Activated T-cell treated with anti-CD3 and anti-CD28 coated beads, Interleukin-2, amount 50 U/mL, for 1 hour (primary cell): ENCODE results near the gene FPR3.

ENCODE experiments used
- DNase-seq: peaks from one replicate; pipeline ENCODE4 v3.0.0-alpha.2; 2020

FPR3 gene

DNA sequence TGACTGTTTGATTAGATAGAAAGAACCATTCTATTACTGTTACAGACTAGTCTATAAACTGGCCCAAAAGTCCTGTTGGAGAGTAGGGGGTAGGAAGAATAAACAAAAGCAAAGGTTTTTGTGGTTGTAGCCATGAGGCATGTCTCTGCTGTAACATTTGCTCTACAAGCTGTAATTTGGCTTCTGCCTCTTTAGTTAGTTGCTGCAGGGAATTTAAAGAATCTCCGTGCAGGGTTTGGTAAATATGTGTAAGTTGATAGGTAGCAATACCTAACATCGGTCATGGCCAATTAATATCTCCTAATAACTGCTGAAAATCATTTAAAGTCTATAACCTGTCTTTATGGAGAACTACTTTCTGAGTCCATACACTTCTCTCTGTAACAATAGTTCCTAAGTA, 13.0 kb downstream of the FPR3 start:
- DNase-seq = no peak

DNA sequence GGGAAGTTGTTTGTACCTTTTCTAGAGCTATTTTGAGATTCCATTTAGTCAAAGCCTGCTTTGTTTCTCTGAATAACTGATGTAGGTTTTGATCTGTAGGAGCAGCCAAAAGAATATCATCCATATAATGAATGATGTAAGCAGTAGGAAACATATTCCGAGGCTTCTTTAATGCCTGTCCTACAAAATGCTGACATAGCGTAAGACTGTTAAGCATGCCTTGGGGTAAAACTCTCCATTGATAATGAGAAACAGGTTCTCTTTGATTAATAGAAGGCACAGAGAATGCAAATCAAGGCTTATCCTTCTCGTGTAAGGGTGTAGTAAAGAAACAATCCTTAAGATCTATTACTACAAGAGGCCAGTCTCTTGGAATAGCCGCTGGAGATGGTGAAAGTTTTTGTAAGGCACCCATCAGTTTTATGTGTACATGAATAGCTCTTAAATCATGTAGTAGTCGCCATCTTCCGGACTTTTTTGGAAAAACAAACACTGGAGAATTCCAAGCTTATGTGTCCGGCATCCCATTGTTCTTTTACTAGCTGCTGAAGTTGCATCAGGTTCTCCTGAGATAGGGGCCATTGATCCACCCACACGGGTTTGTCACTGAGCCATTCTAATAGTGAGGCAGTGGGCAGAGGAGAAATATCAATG, 13.5 kb downstream of the FPR3 start:
- no peak for DNase-seq

DNA sequence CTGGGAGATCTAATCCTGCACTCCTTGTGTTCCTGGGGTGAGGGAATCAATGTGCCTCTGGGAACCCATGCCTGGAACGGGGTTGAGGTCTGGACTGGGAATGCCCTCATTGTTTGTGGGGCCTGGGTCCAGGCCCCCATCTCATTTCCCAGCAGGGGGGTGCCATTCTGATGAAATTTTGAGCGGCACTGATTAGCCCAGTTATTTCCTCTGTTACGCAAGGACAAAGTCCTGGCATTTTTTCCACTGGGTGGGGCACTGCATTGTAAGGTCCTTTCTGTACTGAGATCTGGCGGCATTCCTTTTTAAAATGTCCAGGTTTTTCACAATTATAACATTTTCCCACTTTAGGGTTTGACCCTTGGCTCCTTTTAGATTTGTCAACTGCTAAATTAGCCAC, 14.8 kb downstream of the FPR3 start:
- DNase-seq = no peak

DNA sequence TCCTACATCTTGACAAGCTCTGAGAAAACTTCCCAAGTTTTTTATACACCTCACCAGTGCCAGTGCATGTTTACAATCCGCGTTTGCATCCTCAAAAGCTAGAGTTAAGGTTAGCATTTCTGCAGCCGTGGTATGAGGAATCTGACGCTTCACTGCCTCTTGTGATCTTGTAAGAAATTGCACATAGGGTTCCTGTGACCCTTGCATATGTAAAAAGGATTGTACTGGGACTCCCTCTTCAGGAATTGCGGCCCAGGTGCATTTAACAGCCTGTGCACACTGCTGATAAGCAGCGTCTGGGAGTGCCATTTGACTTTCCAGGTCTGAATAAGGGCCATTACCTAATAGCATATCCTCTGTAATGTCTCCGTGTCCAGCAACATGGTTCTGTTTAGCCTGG, 15.3 kb downstream of the FPR3 start:
- no peak for DNase-seq

DNA sequence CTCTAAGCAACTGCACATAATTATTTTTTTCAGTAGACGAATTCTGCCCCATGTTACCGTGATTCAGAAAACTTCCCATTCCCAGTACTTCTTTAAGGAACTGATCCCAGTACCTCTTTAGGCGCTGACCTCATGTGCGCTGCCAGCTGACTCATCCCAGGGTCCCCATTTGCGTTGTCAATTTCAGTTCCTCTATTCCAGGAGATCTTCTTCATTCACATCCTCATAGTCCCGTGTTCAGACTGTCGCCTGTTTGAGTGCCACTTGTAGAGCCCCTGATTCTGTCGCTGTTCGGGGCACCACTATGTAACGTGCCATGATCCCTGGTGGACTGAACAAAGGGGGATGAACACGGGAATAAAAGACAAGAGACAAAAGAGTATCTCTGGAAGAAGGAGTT, 16.4 kb downstream of the FPR3 start:
- DNase-seq = no peak

DNA sequence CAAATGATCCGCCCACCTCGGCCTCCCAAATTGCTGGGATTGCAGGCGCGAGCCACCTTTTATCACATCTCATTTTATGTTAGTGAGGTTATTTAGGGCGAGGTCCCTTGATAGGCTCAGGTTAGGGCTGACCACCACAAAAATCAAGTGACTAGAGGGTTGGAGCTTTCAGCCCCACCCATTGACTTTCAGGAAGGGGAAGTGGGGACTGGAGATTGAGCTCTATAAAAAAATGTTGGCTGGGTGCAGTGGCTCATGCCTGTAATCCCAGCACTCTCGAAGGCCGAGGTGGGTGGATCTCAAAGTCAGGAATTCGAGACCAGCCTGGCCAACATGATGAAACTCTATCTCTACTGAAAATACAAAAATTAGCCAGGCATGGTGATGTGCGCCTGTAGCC, 20.1 kb downstream of the FPR3 start:
- no peak for DNase-seq

DNA sequence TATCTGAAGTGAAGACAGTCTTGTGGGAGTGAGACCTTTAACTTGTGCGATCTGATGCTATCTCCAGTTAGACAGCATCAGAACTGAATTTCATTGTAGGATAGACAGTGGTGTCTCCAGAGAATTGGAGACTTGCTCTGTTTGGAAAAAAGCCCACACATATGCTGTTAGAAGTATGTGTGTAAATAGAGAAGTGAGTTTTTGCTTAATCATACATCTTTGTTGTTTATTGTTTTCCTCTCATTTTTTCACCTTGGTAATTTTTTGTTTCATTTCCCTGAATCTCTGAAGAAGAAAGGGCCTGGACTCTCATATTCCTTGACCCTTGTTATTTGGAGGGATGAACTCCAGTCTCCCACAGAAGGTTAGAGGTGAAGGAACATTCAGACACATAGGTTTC, 21.8 kb downstream of the FPR3 start:
- DNase-seq = no peak

DNA sequence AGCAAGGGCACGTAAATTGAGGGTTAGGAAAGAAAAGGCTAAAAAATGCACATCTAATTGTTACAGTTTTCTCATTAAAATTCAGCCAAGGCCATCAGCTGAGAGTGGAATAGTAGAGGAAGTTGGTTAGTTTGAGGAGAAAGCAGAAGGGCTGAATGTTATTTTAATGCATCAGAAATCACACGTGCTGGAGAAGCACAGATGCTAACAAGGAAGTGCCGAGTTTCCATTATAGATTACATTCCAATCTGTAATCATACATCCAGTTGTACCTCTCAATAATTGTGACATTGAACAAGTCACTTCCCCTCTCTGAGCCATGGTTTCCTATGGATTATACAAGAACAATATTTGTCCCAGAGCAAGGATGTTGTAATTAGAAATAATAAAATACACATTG, 25.1 kb downstream of the FPR3 start:
- DNase-seq = no peak

DNA sequence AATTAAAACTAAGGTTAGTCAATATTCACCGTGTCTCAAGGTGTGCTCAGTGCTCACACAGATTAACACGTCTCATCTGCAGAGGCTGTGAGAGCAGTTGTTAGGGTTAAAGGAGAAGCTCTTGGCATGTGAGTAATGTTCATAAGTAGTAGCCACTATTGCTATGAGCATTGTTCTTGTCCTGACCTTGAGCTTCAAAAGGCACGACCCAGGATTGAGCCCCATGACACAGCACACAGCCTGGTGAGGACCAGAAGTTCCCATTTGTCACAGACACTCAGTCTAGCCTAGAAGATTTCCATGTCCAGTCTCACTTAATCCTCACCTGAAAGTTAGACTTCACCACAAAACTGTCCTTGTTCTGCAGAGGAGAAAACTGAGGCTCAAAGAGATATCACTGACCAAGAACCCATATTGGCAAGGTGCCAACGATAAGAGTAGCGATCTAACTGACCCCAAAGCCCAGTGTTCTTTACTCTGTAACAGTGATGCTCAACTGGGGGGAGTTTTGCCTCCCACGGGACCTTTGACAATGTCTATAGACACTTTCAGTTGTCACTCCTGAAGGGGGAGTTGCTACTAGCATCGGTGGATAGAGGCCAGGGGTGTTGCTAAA, 26.0 kb downstream of the FPR3 start:
- DNase-seq = no peak

DNA sequence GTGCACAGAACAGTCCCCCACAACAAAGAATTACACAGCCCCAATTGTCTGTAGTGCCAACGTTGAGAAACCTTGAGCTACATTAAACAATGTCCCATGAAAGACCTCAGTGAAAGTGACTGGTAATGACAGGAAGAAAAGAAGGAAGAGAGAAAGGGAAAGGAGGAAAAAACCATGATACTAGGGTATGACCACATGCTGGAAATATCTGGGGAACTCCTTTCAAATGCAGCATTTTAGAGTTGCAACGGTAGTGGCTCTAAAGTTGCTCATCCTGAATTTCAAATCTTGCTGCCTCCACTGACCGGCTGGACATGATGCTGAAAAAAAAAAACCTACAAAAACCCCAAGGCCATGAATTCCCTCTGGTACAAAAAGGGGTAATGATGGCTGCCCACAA, 26.5 kb downstream of the FPR3 start:
- no peak for DNase-seq

DNA sequence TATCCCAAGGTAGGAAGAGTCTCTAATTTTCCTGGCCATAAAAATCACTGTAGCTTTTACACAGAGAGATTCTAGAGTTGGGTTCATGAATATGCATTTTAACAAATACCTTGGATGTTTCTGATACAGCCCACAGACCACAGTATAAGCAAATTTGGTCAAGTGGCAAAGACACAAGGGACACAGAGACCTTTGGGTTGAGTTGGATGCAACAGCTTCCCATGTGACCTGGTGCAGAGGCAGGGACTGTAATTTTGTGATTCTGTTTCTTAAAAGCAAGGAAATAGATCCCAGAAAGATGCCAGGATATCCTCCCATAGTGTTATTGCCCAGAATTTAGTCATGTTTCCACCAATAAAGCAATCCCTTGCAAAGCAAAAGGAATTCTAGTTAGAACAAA, 27.0 kb downstream of the FPR3 start:
- no peak for DNase-seq

DNA sequence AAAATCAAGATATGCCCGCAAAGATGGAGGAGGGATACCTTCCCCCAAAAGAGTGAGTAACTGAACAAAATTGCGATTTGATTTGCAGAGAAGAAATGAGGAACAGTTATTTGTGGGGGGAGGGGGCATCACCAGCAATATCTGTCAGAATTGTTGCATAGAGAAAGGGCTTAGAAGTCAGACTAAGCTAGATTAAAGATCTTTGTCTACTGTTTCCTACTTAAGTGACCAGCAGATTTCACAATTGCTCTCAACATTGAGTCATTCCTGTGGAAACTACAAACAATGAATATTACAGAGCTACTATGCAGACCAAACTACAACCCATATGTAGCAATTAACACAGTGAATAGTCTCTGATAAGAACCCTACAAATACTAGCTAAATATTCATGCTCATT, 27.4 kb downstream of the FPR3 start:
- no peak for DNase-seq

DNA sequence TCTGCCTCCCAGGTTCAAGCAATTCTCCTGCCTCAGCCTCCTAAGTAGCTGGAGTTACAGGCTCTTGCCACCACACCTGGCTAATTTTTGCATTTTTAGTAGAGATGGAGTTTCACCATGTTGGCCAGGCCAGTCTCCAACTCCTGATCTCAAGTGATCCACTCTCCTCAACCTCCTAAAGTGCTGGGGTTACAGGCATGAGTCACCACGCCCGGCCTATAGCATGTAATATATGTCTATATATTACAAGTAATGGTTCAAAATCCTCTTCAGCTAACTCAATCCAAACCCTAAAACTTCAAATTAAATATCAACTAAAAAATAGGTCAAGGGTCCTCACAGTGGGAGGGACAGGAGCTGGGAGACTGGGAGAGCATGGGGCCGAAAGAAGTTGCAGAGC, 28.0 kb downstream of the FPR3 start:
- no peak for DNase-seq

DNA sequence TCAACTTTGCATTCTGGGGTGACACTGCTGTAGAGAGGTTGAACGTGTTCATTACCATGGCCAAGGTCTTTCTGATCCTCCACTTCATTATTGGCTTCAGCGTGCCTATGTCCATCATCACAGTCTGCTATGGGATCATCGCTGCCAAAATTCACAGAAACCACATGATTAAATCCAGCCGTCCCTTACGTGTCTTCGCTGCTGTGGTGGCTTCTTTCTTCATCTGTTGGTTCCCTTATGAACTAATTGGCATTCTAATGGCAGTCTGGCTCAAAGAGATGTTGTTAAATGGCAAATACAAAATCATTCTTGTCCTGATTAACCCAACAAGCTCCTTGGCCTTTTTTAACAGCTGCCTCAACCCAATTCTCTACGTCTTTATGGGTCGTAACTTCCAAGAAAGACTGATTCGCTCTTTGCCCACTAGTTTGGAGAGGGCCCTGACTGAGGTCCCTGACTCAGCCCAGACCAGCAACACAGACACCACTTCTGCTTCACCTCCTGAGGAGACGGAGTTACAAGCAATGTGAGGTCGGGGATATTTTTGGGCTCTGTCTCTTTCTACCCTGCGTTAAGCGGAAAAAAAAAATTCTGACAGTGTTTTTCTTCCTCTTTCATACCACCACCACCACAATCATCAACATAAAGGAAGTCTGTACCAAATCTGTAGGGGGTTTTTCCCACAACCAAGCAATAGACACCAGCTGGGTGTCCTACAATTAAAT, 29.5 kb downstream of the FPR3 start:
- DNase-seq = no peak

DNA sequence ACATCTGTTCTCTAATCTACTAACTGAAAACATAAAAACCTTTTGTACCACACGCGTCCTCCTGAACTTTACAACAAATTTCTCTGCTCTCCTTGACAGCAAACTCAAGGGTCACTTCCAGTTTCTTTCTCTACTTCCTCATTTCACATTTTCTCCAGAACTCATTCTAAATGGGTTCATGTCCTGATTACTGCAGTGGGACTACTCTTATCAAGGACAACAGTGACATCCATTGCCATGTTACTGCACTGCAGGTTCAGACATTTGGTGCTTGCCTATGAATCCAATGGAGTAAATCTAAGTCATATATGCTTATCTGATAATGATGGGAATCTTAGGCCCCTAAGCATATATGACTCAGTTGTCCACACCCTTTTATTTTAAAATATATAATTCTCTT, 35.3 kb downstream of the FPR3 start:
- no peak for DNase-seq

DNA sequence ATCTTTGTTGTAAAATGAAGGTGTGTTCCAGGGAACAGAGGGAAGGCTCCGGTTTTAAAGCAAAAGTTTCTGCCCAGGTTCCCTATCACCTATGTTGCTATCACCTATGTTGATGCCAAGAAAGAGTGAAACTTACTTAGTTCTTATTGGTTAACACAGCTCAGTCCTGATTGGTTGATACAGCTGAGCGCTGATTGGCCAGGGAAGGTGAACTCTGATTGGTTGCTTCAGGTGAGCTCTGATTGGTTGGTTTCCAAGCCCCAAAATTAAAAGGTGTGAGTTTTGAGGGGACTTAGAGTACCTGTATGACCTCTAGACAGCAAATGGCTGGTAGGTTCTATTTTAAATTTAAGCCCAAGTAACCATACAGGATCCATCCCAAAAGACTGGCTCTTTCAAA, 42.2 kb downstream of the FPR3 start:
- DNase-seq = no peak

DNA sequence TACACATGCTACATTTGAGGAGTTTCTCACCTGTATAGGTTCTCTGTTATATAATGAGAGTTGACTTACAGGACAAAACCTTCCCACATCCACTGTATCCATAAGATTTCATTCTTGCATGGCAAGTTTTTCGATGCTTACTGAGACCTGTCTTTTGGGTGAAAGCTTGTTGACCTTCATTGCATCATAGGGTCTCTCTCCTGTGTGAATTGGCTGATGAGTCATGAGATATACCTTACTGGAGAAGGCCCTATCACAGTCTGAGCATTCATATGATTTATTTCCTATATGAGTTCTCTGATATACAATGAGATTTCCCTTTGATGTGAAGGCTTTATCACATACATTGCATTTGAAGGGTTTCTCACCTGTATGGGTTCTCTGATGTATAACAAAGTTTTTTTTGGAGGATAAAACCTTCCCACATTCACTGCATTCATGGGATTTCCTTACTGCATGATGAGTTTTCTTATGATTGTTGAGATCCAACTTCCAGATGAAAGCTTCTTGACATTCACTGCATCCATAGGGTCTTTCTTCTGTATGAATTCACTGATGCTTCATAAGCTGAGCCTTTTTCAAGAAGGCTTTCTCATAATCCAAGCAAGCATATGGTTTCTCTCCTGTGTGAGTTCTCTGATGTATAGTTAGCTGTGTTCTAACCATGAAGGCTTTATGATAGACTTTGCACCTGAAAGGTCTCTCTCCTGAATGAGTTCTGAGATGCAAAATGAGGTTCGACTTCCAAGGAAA, 67.1 kb downstream of the FPR3 start:
- DNase-seq = no peak

DNA sequence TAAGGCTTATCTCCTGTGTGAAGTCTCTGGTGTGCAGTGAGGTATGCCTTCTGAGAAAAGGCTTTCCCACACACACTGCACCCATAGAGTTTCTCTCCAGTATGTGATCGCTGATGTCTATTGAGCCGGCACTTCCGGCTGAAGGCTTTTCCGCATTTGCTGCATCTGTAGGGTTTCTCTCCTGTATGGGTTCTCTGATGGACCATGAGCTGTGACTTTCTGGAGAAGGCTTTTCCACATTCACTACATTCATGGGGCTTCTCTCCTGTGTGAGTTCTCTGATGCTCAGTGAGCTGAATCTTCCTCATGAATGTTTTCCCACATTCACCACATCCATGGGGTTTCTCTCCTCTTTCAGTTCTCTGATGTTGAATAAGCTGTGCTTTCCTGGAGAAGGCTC, 78.1 kb downstream of the FPR3 start:
- DNase-seq = no peak
